Heart right ventricle (tissue), 16 donors: Measurements from ENCODE around the gene MEGF11. TPM values are rescaled to one million over a fixed set of nuclear protein-coding genes. Genes with fewer than 3 reads are reported as not detected.

ENCODE experiments used
- ATAC-seq, 8 donors: fragments of 200-7000 bp; cut with Tn5 transposase; one replicate each; pipeline ENCODE4 v1.9.1; 2020; ENCODE audit warnings: mild to moderate bottlenecking in 8 of 8, moderate library complexity in 8 of 8, moderate number of reproducible peaks in 1 of 8
- DNase-seq, 2 donors: peaks; one replicate each; pipeline ENCODE4 v3.0.0-alpha.2; 2020
- H3K27ac ChIP-seq, 10 donors: fragments of 200-600 bp; sonication (generic) in 2 of 10; one replicate each; pipeline versions ENCODE4 v1.5.0 to v1.8.0; 2020 to 2022; ENCODE audit warnings: mild to moderate bottlenecking in 3 of 10
- H3K27me3 ChIP-seq, 7 donors: fragments of 200-600 bp; one replicate each; pipeline ENCODE4 v1.8.0; 2021 to 2022; ENCODE audit warnings: mild to moderate bottlenecking in 2 of 7
- H3K36me3 ChIP-seq, 9 donors: fragments of 200-600 bp; sonication (generic) in 1 of 9; one replicate each; pipeline versions ENCODE4 v1.5.0 to v1.8.0; 2020 to 2022; ENCODE audit warnings: mild to moderate bottlenecking in 2 of 9
- H3K4me1 ChIP-seq, 9 donors: fragments of 200-600 bp; sonication (generic) in 1 of 9; one replicate each; pipeline versions ENCODE4 v1.5.0 to v1.8.0; 2020 to 2022; ENCODE audit warnings: mild to moderate bottlenecking in 4 of 9
- H3K4me3 ChIP-seq, 10 donors: fragments of 200-600 bp; sonication (generic) in 2 of 10; one replicate each; pipeline versions ENCODE4 v1.5.0 to v1.8.0; 2020 to 2022; ENCODE audit warnings: mild to moderate bottlenecking in 7 of 10, moderate library complexity in 2 of 10
- H3K9me3 ChIP-seq, 11 donors: fragments of 200-600 bp in 10 of 11; sonication (generic) in 2 of 11; one replicate each; pipeline versions ENCODE4 v1.5.0 to v1.8.0; 2013 to 2022; ENCODE audit warnings: mild to moderate bottlenecking in 2 of 11, control low read depth in 1 of 11, moderate library complexity in 1 of 11
- CTCF ChIP-seq, 9 donors: fragments of 200-600 bp; sonication (generic) in 2 of 9; IDR thresholded peaks; one replicate each; pipeline versions ENCODE4 v1.5.0 to v1.8.0; 2021 to 2022; ENCODE audit warnings: antibody characterized with exemption in 9 of 9, mild to moderate bottlenecking in 5 of 9, moderate library complexity in 1 of 9
- WGBS, 2 donors: extraction: QIAGEN DNeasy Blood & Tissue Kit; methylation state at CpG; one replicate each; pipeline ENCODE4 v1.1.7; 2013; ENCODE audit warnings: inconsistent platforms in 1 of 2; 5-methylcytosine and 5-hydroxymethylcytosine counted together
- intact Hi-C, 10 donors: fragments of 100-400 bp; cut with DNase I; formaldehyde crosslinking; loops; one replicate each; pipeline versions ENCODE4 v1.11.1 to v1.14.2; 2022
- polyA plus RNA-seq, 2 donors: library from polyadenylated mRNA; stranded (reverse); fragments of 200-250 nt; gene quantifications; one replicate each; pipeline ENCODE4 v1.2.3, GENCODE V29; 2013
- total RNA-seq, 10 donors: library from RNA; stranded (reverse); fragmentation: NEBNext Ultra II Directional in 3 of 10; extraction: Animal tissue kit (Norgen Biotek cat#: 25700) in 3 of 10; gene quantifications; one replicate each; pipeline versions ENCODE4 v1.2.1 to v1.2.4, GENCODE V29; 2021 to 2023
- donor health status: Arrhythmogenic right ventricular cardiomyopathy.
- donor health status: ischemic (EF 13 %, LVEDD 7.1; RV severe dilation, severe dysfunction).
- donor health status: healthy with polysubstance abuse.
- donor health status: DM: no; HTN: yes; CAD: no.
- donor health status: DM: no; HTN: no; CAD: no.
- donor health status: ischemic (EF 25% LVEDD 6.9; RV normal size, moderate dysfunction).
- donor health status: ischemic (EF 25% LVEDD 5.7; RV mildly dilated, moderate dysfunction).
- donor health status: healthy.
- donor health status: DM: yes; HTN: yes; CAD: no.
- donor health status: Ischemic cardiomyopathy.
- donor health status: ischemic (EF 35%, LVEDD 5.7; RV mildly dilated, moderate dysfunction).
- donor health status: nonischemic (EF 11% LVEDD 7.7; RV severe dilation, severe dysfunction).
- donor health status: DM: yes; HTN: yes; CAD: no.
- donor health status: PGD.
- donor health status: ischemic (EF 29% LVEDD 5.4; RV normal size, mild dysfunction).
- donor health status: nonischemic (EF 23%, LVEDD 6.1; RV moderate dilation, normal function).

The MEGF11 gene
- total and polyA plus RNA-seq, 12 donors: 0.03 TPM; not detected in 11

GRCh38 chr15:66180531-66181097 lies 72.9 kb downstream of the MEGF11 start:
- Histone ChIP-seq H3K4me1 (peaks cover 0 to 8% (median 0%) of the 10 kb centered on the region in 9 donors), H3K4me3 (no peak overlapping the region), H3K36me3 (no peaks in the 10 kb centered on the region), H3K27ac (no peak overlapping the region), H3K27me3 (peaks cover 0 to 68% (median 41%) of the 10 kb centered on the region in 7 donors), H3K9me3 (no peaks in the 10 kb centered on the region)
- no peak for TF ChIP-seq CTCF (IDR thresholded peaks at IDR 0.05)
- DNase-seq (no peak), ATAC-seq (no peak)
- 79 to 84% methylated on average over 7 of the region's 7 CpGs for WGBS, 2 donors
- intact Hi-C loops: loop anchor here in 1 of 10 donors (10.0 kb wide), 1 partner anchor 256 kb away; no protein-coding TSS in a partner anchor

GRCh38 chr15:66178531-66178910 lies 75.0 kb downstream of the MEGF11 start:
- no peak overlapping the region for H3K27ac ChIP-seq
- peaks cover 0 to 8% (median 0%) of the 10 kb centered on the region in 9 donors for H3K4me1 ChIP-seq
- no peaks in the 10 kb centered on the region for H3K36me3 ChIP-seq
- ATAC-seq: no peak
- intact Hi-C loops: loop anchor here in 1 of 10 donors (10.0 kb wide), 1 partner anchor 184 kb away; no protein-coding TSS in a partner anchor
- WGBS, 2 donors: 43 to 49% methylated on average over 4 of the region's 4 CpGs
- H3K4me3 ChIP-seq: no peak overlapping the region
- no peaks in the 10 kb centered on the region for H3K9me3 ChIP-seq
- no peak for TF ChIP-seq CTCF (IDR thresholded peaks at IDR 0.05)
- peaks cover 0 to 65% (median 32%) of the 10 kb centered on the region in 7 donors for H3K27me3 ChIP-seq
- no peak for DNase-seq

- Histone ChIP-seq H3K27ac (no peak overlapping the region), H3K4me3 (no peak overlapping the region), H3K4me1 (no peaks in the 10 kb centered on the region), H3K9me3 (no peaks in the 10 kb centered on the region), H3K36me3 (no peaks in the 10 kb centered on the region), H3K27me3 (peaks cover 0 to 31% (median 24%) of the 10 kb centered on the region in 7 donors)
- DNase-seq (no peak), ATAC-seq (no peak)
- no peak for TF ChIP-seq CTCF (IDR thresholded peaks at IDR 0.05)
- intact Hi-C loops: loop anchor here in 1 of 10 donors (10.0 kb wide), 1 partner anchor 178 kb away; no protein-coding TSS in a partner anchor
- WGBS, 2 donors: 69 to 71% methylated on average over 11 of the region's 11 CpGs
Observed at GRCh38 chr15:66172324-66172980, 81.1 kb downstream of the MEGF11 start.

- TF ChIP-seq CTCF (IDR thresholded peaks at IDR 0.05): no peak
- no peaks in the 10 kb centered on the region for H3K36me3 ChIP-seq
- no peak overlapping the region for H3K27ac ChIP-seq
- no peak overlapping the region for H3K4me3 ChIP-seq
- intact Hi-C loops: loop anchor here in 1 of 10 donors (10.0 kb wide), 1 partner anchor 177 kb away; no protein-coding TSS in a partner anchor
- no peaks in the 10 kb centered on the region for H3K9me3 ChIP-seq
- DNase-seq (no peak), ATAC-seq (no peak)
- 82 to 83% methylated on average over 13 of the region's 13 CpGs for WGBS, 2 donors
- peaks cover 0 to 29% (median 24%) of the 10 kb centered on the region in 7 donors for H3K27me3 ChIP-seq
- no peaks in the 10 kb centered on the region for H3K4me1 ChIP-seq
Observed at GRCh38 chr15:66171841-66172240, 81.7 kb downstream of the MEGF11 start.
